GM21576 (cell line): ENCODE data around the gene LURAP1L.

Experiments
- ATAC-seq: cut with Tn5 transposase; IDR thresholded peaks from one replicate; pipeline ENCODE4 v1.9.1; 2021; ENCODE audit warnings: mild to moderate bottlenecking, moderate library complexity; ENCODE audit not compliant: unreplicated experiment

The LURAP1L gene

GRCh38 chr9:12774861-12775678, at the start of gene LURAP1L:
Gene LURAP1L, plus strand, starts transcription at chr9:12775020. Its CDS starts 696 bp downstream, at chr9:12775716.
- ATAC-seq: no peak

- ATAC-seq: no peak
These were observed 48.0 kb upstream of the LURAP1L start for GRCh38 chr9:12726795-12727194.

- ATAC-seq: no peak
These were observed 44.6 kb upstream of the LURAP1L start for GRCh38 chr9:12730198-12730597.

GRCh38 chr9:12730927-12731326, 43.9 kb upstream of the LURAP1L start:
- no peak for ATAC-seq

GRCh38 chr9:12732971-12733370, 41.8 kb upstream of the LURAP1L start:
- no peak for ATAC-seq

- no peak for ATAC-seq
These were observed 39.2 kb upstream of the LURAP1L start for GRCh38 chr9:12735665-12736064.

- ATAC-seq: no peak
These were observed 36.9 kb upstream of the LURAP1L start for GRCh38 chr9:12737871-12738270.

GRCh38 chr9:12739014-12739652, 35.7 kb upstream of the LURAP1L start:
- no peak for ATAC-seq

- no peak for ATAC-seq
These were observed 34.0 kb upstream of the LURAP1L start for GRCh38 chr9:12740845-12741244.

- no peak for ATAC-seq
These were observed 26.8 kb upstream of the LURAP1L start for GRCh38 chr9:12748016-12748415.

- ATAC-seq: no peak
These were observed 25.9 kb upstream of the LURAP1L start for GRCh38 chr9:12748954-12749353.

GRCh38 chr9:12753931-12754330, 20.9 kb upstream of the LURAP1L start:
- no peak for ATAC-seq

GRCh38 chr9:12759761-12760160, 15.1 kb upstream of the LURAP1L start:
- ATAC-seq: no peak

GRCh38 chr9:12760758-12761157, 14.1 kb upstream of the LURAP1L start:
- no peak for ATAC-seq

GRCh38 chr9:12764150-12764549, 10.7 kb upstream of the LURAP1L start:
- ATAC-seq: no peak

GRCh38 chr9:12765088-12765798, 9.6 kb upstream of the LURAP1L start:
- no peak for ATAC-seq

- ATAC-seq: no peak
These were observed 8.5 kb upstream of the LURAP1L start for GRCh38 chr9:12766357-12766756.

GRCh38 chr9:12770261-12770660, 4.6 kb upstream of the LURAP1L start:
- no peak for ATAC-seq

- ATAC-seq: no peak
These were observed 2.9 kb upstream of the LURAP1L start for GRCh38 chr9:12771891-12772290.

- no peak for ATAC-seq
These were observed 1.3 kb upstream of the LURAP1L start for GRCh38 chr9:12773562-12773961.

GRCh38 chr9:12775679-12776512, 1.1 kb downstream of the LURAP1L start:
- ATAC-seq: peak; percentile 88
